Sigmoid colon (tissue), 7 donors: ENCODE results near the gene KIF12. TPM values are rescaled to one million over a fixed set of nuclear protein-coding genes. Genes with fewer than 3 reads are reported as not detected.

Experiments used
- DNase-seq: peaks from one replicate; pipeline ENCODE4 v3.0.0-alpha.2; 2019
- H3K27ac ChIP-seq, 4 donors: fragments of 200-600 bp; sonication (generic); one replicate each; pipeline ENCODE4 v1.5.1; 2016 to 2019; ENCODE audit warnings: mild to moderate bottlenecking in 1 of 4
- H3K27me3 ChIP-seq, 3 donors: fragments of 200-600 bp; sonication (generic); one replicate each; pipeline ENCODE4 v1.5.1; 2019; ENCODE audit warnings: mild to moderate bottlenecking in 1 of 3
- H3K36me3 ChIP-seq, 4 donors: fragments of 200-600 bp; sonication (generic); one replicate each; pipeline ENCODE4 v1.5.1; 2016 to 2019
- H3K4me1 ChIP-seq, 4 donors: fragments of 200-600 bp; sonication (generic); one replicate each; pipeline ENCODE4 v1.5.1; 2017 to 2019
- H3K4me3 ChIP-seq, 4 donors: fragments of 200-600 bp; sonication (generic); one replicate each; pipeline ENCODE4 v1.5.1; 2017 to 2019; ENCODE audit warnings: mild to moderate bottlenecking in 2 of 4, moderate library complexity in 1 of 4
- H3K9me3 ChIP-seq, 4 donors: fragments of 200-600 bp in 3 of 4; sonication (generic) in 3 of 4; one replicate each; pipeline versions ENCODE4 v1.5.1 to v1.6.1; 2013 to 2019
- EP300 ChIP-seq, 4 donors: sonication (generic); formaldehyde crosslinking; IDR thresholded peaks; one replicate each; pipeline ENCODE4 v1.6.1; 2017; ENCODE audit warnings: antibody characterized with exemption in 4 of 4
- POLR2A ChIP-seq, 2 donors: fragments of 450-650 bp; IDR thresholded peaks; one replicate each; pipeline ENCODE4 v1.6.1; 2016; ENCODE audit warnings: antibody characterized with exemption in 2 of 2, mild to moderate bottlenecking in 2 of 2, moderate library complexity in 2 of 2
- POLR2AphosphoS5 ChIP-seq, 4 donors: sonication (generic); formaldehyde crosslinking; IDR thresholded peaks; one replicate each; pipeline ENCODE4 v1.6.1; 2017; ENCODE audit warnings: antibody characterized with exemption in 4 of 4
- WGBS, 2 donors: extraction: QIAGEN DNeasy Blood & Tissue Kit; methylation state at CpG; one replicate each; pipeline ENCODE4 v1.1.7; 2013; 5-methylcytosine and 5-hydroxymethylcytosine counted together
- intact Hi-C: fragments of 100-400 bp; cut with DNase I; formaldehyde crosslinking; loops from one replicate; pipeline ENCODE4 v1.15.1; 2023
- polyA plus RNA-seq, 3 donors: library from polyadenylated mRNA; stranded (reverse); fragments of 200-250 nt; gene quantifications; one replicate each; pipeline ENCODE4 v1.2.3, GENCODE V29; 2013
- total RNA-seq, 4 donors: library from RNA; depleted of rRNA; stranded (reverse); fragments of >200 nt; gene quantifications; one replicate each; pipeline ENCODE4 v1.1.0, GENCODE V29; 2016
- TF ChIP-seq, protein P1 (sequence below), 4 experiments: fragments of 450-650 bp in 3 of 4; fragments of 200-600 bp in 1 of 4; IDR thresholded peaks; one replicate each; pipeline ENCODE4 v1.5.1; 2016 to 2019; ENCODE audit warnings: antibody characterized with exemption in 4 of 4, mild to moderate bottlenecking in 3 of 4, moderate library complexity in 2 of 4
- donor health status: healthy with polysubstance abuse.
- donor health status: Bipolar disorder and iron deficiency.
- donor health status: healthy.

Gene KIF12
- total and polyA plus RNA-seq, 7 donors, result 1.4 to 6.9 (median 3.7) TPM; not detected in 3

GRCh38 chr9:114120192-114121014, 21.3 kb upstream of the KIF12 start:
- intact Hi-C loops, result no loop called here
- Histone ChIP-seq H3K9me3 (no peaks in the 10 kb centered on the region), H3K36me3 (no peaks in the 10 kb centered on the region), H3K27me3 (peaks cover 0 to 7% (median 0%) of the 10 kb centered on the region in 3 donors), H3K27ac (no peak overlapping the region), H3K4me1 (no peaks in the 10 kb centered on the region), H3K4me3 (no peak overlapping the region)
- 15 to 51% methylated on average over 4 of the region's 4 CpGs for WGBS, 2 donors
- TF ChIP-seq POLR2A (IDR thresholded peaks at IDR 0.05), result no peak
- TF ChIP-seq, protein P1, sequence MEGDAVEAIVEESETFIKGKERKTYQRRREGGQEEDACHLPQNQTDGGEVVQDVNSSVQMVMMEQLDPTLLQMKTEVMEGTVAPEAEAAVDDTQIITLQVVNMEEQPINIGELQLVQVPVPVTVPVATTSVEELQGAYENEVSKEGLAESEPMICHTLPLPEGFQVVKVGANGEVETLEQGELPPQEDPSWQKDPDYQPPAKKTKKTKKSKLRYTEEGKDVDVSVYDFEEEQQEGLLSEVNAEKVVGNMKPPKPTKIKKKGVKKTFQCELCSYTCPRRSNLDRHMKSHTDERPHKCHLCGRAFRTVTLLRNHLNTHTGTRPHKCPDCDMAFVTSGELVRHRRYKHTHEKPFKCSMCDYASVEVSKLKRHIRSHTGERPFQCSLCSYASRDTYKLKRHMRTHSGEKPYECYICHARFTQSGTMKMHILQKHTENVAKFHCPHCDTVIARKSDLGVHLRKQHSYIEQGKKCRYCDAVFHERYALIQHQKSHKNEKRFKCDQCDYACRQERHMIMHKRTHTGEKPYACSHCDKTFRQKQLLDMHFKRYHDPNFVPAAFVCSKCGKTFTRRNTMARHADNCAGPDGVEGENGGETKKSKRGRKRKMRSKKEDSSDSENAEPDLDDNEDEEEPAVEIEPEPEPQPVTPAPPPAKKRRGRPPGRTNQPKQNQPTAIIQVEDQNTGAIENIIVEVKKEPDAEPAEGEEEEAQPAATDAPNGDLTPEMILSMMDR (IDR thresholded peaks at IDR 0.05), result no peak
- no peak for DNase-seq

GRCh38 chr9:114119242-114120191, 20.4 kb upstream of the KIF12 start:
- H3K4me3 ChIP-seq, result no peak overlapping the region

DNA sequence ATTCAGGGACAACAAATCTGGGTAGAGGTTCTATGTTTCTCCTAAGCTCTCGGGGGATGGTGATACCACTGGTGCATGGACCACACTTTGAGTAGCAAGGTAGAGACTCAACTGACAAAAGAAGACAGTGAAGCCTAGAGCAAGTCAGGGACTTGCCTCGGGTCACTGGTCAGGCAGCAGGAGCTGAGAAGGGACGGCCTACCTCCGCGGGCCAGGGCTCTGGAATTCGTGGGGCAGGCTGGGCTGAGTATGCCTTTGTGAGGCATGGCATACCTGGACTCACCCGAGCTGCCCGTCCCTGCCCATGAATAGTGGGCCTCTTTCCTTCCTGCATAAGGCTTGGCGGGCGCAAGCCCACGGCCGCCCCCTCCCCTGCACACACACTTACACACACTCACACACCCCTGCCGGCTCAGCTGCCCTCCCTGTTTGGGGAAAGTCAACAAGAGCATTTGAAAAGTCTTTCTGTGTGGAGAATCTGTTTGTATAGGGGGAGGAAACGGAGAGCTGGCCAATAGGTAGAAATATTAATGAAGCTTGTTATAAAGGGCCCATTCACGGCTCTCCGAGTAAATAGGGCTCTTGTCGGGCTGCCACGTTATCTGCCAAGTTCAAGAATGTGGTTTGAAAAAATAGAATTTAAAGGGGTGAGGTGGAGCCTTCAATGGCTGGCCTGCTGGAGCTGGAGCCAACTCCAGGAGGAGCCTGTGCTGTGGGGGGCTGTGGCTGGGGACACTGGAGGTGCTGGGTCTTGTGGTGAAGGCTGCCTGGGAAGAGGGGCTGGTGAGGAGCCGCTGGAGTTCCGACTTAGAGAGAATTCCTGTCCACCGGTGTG, 19.1 kb upstream of the KIF12 start:
- H3K4me3 ChIP-seq, result no peak overlapping the region
- H3K4me1 ChIP-seq, result peaks cover 0 to 6% (median 4%) of the 10 kb centered on the region in 4 donors
- intact Hi-C loops, result no loop called here
- peaks cover 0 to 7% (median 0%) of the 10 kb centered on the region in 3 donors for H3K27me3 ChIP-seq
- DNase-seq, result no peak
- TF ChIP-seq, protein P1 (IDR thresholded peaks at IDR 0.05), result no peak
- TF ChIP-seq POLR2AphosphoS5 (IDR thresholded peaks at IDR 0.05), result no peak
- no peak for TF ChIP-seq EP300 (IDR thresholded peaks at IDR 0.05)
- no peak for TF ChIP-seq POLR2A (IDR thresholded peaks at IDR 0.05)
- WGBS, 2 donors, result 38 to 58% methylated on average over 21 of the region's 21 CpGs
- H3K36me3 ChIP-seq, result no peaks in the 10 kb centered on the region
- no peaks in the 10 kb centered on the region for H3K9me3 ChIP-seq
- H3K27ac ChIP-seq, result no peak overlapping the region

More at GRCh38 chr9:114119242-114120191, 20.4 kb upstream of the KIF12 start:
- Histone ChIP-seq H3K27me3 (peaks cover 0 to 7% (median 0%) of the 10 kb centered on the region in 3 donors), H3K36me3 (no peaks in the 10 kb centered on the region), H3K4me1 (no peaks in the 10 kb centered on the region), H3K9me3 (no peaks in the 10 kb centered on the region), H3K27ac (no peak overlapping the region)
- 23 to 52% methylated on average over 9 of the region's 9 CpGs for WGBS, 2 donors
- TF ChIP-seq POLR2A (IDR thresholded peaks at IDR 0.05), result no peak
- TF ChIP-seq, protein P1 (IDR thresholded peaks at IDR 0.05), result no peak
- no peak for TF ChIP-seq POLR2AphosphoS5 (IDR thresholded peaks at IDR 0.05)
- TF ChIP-seq EP300 (IDR thresholded peaks at IDR 0.05), result no peak
- intact Hi-C loops, result no loop called here
- DNase-seq, result no peak

DNA sequence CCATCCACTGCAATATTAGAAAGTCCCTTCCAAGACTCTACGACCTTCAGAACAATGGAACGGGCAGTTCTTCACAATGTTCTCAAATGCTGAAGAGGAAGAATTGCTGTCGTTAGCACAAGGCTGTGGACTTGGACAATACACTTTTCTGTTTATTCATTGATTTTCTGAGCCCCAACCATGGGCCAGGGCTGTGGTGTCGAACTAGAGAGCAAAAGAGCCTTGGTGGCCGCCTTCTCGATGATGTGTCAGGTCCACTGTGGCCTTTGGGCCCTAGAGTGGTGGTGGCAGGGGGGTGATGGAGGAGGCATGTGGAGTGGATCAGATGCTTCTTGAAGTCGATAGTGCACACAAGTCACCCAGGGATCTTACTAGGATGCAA, 18.5 kb upstream of the KIF12 start:
- WGBS, 2 donors, result 93 to 94% methylated on average over 7 of the region's 7 CpGs
- H3K36me3 ChIP-seq, result no peaks in the 10 kb centered on the region
- H3K4me1 ChIP-seq, result peaks cover 0 to 12% (median 7%) of the 10 kb centered on the region in 4 donors
- H3K27ac ChIP-seq, result no peak overlapping the region
- no peak for DNase-seq
- H3K4me3 ChIP-seq, result no peak overlapping the region
- no peak for TF ChIP-seq EP300 (IDR thresholded peaks at IDR 0.05)
- TF ChIP-seq, protein P1 (IDR thresholded peaks at IDR 0.05), result no peak
- TF ChIP-seq POLR2AphosphoS5 (IDR thresholded peaks at IDR 0.05), result no peak
- no peak for TF ChIP-seq POLR2A (IDR thresholded peaks at IDR 0.05)
- intact Hi-C loops, result no loop called here
- H3K27me3 ChIP-seq, result peaks cover 0 to 7% (median 0%) of the 10 kb centered on the region in 3 donors
- H3K9me3 ChIP-seq, result no peaks in the 10 kb centered on the region
